Common myeloid progenitor, CD34-positive (primary cell): ENCODE data around the gene PEAK1.

Experiments used
- CTCF ChIA-PET: fragments of 350-600 bp; sonication (Branson Sonifier 250); formaldehyde crosslinking; loops from one replicate; lab custom pipeline; 2021; ENCODE audit warnings: antibody characterized with exemption; lab: Charles Lee
- POLR2A ChIA-PET: fragments of 350-600 bp; sonication (Branson Sonifier 250); formaldehyde crosslinking; loops from one replicate; lab custom pipeline; 2021; ENCODE audit warnings: antibody characterized with exemption; lab: Charles Lee
- DNase-seq, 3 donors: peaks; one replicate each; pipeline versions ENCODE4 v3.0.0 to v3.0.0-alpha.2; 2013
- H3K27ac ChIP-seq, 2 experiments: 1 replicate in 1 of 2; 2 replicates in 1 of 2; pipeline ENCODE4 v1.7.0; 2013; ENCODE audit warnings: inconsistent platforms in 2 of 2, low read length in 2 of 2, mild to moderate bottlenecking in 2 of 2, low read depth in 1 of 2, moderate library complexity in 1 of 2; ENCODE audit not compliant: severe bottlenecking in 2 of 2, insufficient read depth in 1 of 2, poor library complexity in 1 of 2
- H3K27me3 ChIP-seq, 5 experiments: replicated peaks in 2 of 5; 1 replicate in 3 of 5; 2 replicates in 2 of 5; pipeline versions ENCODE4 v1.6.1 to v1.7.0; 2013; ENCODE audit warnings: low read length in 4 of 5, mild to moderate bottlenecking in 2 of 5, moderate library complexity in 2 of 5, inconsistent platforms in 1 of 5; ENCODE audit not compliant: insufficient read depth in 5 of 5, control insufficient read depth in 4 of 5
- H3K36me3 ChIP-seq, 4 experiments: 1 replicate in 2 of 4; 2 replicates in 2 of 4; pipeline versions ENCODE4 v1.6.1 to v1.7.0; 2013; ENCODE audit warnings: low read length in 3 of 4, control low read depth in 1 of 4, mild to moderate bottlenecking in 1 of 4; ENCODE audit not compliant: control insufficient read depth in 4 of 4, insufficient read depth in 4 of 4
- H3K4me1 ChIP-seq, 4 experiments: 1 replicate in 3 of 4; 2 replicates in 1 of 4; pipeline versions ENCODE4 v1.6.1 to v1.7.1; 2013; ENCODE audit warnings: low read length in 3 of 4, mild to moderate bottlenecking in 3 of 4, control low read depth in 1 of 4, inconsistent platforms in 1 of 4, moderate library complexity in 1 of 4; ENCODE audit not compliant: control insufficient read depth in 4 of 4, insufficient read depth in 4 of 4; ENCODE audit errors: control extremely low read depth in 1 of 4
- H3K4me3 ChIP-seq, 7 experiments: 1 replicate in 4 of 7; 2 replicates in 3 of 7; pipeline versions ENCODE4 v1.5.1 to v1.7.0; 2013; ENCODE audit warnings: mild to moderate bottlenecking in 7 of 7, low read length in 6 of 7, moderate library complexity in 6 of 7, inconsistent platforms in 2 of 7, low read depth in 2 of 7, control low read depth in 1 of 7; ENCODE audit not compliant: insufficient read depth in 4 of 7, control insufficient read depth in 1 of 7; ENCODE audit errors: extremely low read depth in 1 of 7
- H3K9me3 ChIP-seq, 5 experiments: 1 replicate in 4 of 5; 2 replicates in 1 of 5; pipeline versions ENCODE4 v1.6.1 to v1.7.1; 2013; ENCODE audit warnings: low read length in 4 of 5, mild to moderate bottlenecking in 2 of 5, inconsistent platforms in 1 of 5, low read depth in 1 of 5, moderate library complexity in 1 of 5; ENCODE audit not compliant: control insufficient read depth in 4 of 5, insufficient read depth in 2 of 5; ENCODE audit errors: control extremely low read depth in 1 of 5
- WGBS: methylation state at CpG from one replicate; pipeline ENCODE4 v1.1.5; 2013; ENCODE audit not compliant: insufficient coverage; 5-methylcytosine and 5-hydroxymethylcytosine counted together

The PEAK1 gene

GRCh38 chr15:77059786-77060361 lies 360.0 kb downstream of the PEAK1 start:
- no CpG with 5 or more reads among the region's 2 CpGs for WGBS
- H3K27ac ChIP-seq, result no peak overlapping the region

GRCh38 chr15:77058468-77058867 lies 361.4 kb downstream of the PEAK1 start:
- Histone ChIP-seq H3K27me3 (no peaks in the 10 kb centered on the region), H3K4me3 (no peak overlapping the region), H3K27ac (no peak overlapping the region), H3K36me3 (peaks cover 0 to 16% (median 8%) of the 10 kb centered on the region in 4 experiments), H3K9me3 (no peaks in the 10 kb centered on the region), H3K4me1 (peaks cover 0 to 15% (median 4%) of the 10 kb centered on the region in 4 experiments)
- CTCF ChIA-PET, result interaction anchor here (1.2 to 2.3 kb wide), 3 partner anchors 8 to 24 kb away, joined by 3 to 9 read pairs (median 7); no protein-coding TSS in a partner anchor
- 97% methylated on average over 3 of the region's 4 CpGs for WGBS
- no peak for DNase-seq
- POLR2A ChIA-PET, result no interaction called here

More at GRCh38 chr15:77059786-77060361, 360.0 kb downstream of the PEAK1 start:
- H3K9me3 ChIP-seq, result no peaks in the 10 kb centered on the region
- H3K27me3 ChIP-seq, result no peaks in the 10 kb centered on the region
- H3K4me3 ChIP-seq, result no peak overlapping the region
- H3K36me3 ChIP-seq, result peaks cover 0 to 11% (median 4%) of the 10 kb centered on the region in 4 experiments
- CTCF ChIA-PET, result interaction anchor here (1.4 to 2.3 kb wide), 5 partner anchors 9 to 483 kb away, joined by 3 to 9 read pairs (median 8); no protein-coding TSS in a partner anchor
- H3K4me1 ChIP-seq, result peaks cover 9 to 28% (median 13%) of the 10 kb centered on the region in 4 experiments
- no peak for DNase-seq
- POLR2A ChIA-PET, result no interaction called here

- Histone ChIP-seq H3K36me3 (peaks cover under 1 to 20% (median 10%) of the 10 kb centered on the region in 4 experiments), H3K27ac (no peak overlapping the region), H3K4me1 (peaks cover 0 to 15% (median 4%) of the 10 kb centered on the region in 4 experiments), H3K9me3 (no peaks in the 10 kb centered on the region), H3K27me3 (no peaks in the 10 kb centered on the region), H3K4me3 (no peak overlapping the region)
- CTCF ChIA-PET, result interaction anchor here (1.4 kb wide), 2 partner anchors 23 to 25 kb away, joined by 3 to 4 read pairs; no protein-coding TSS in a partner anchor
- POLR2A ChIA-PET, result no interaction called here
- WGBS, result 85% methylated on average over 4 of the region's 4 CpGs
- DNase-seq, result no peak
Measured at GRCh38 chr15:77057685-77058084, 362.2 kb downstream of the PEAK1 start.

- CTCF ChIA-PET, result interaction anchor here (1.4 kb wide), 2 partner anchors 22 to 26 kb away, joined by 3 to 4 read pairs; no protein-coding TSS in a partner anchor
- Histone ChIP-seq H3K4me1 (peaks cover 0 to 15% (median 4%) of the 10 kb centered on the region in 4 experiments), H3K27ac (no peak overlapping the region), H3K9me3 (no peaks in the 10 kb centered on the region), H3K27me3 (no peaks in the 10 kb centered on the region), H3K4me3 (no peak overlapping the region), H3K36me3 (peaks cover 6 to 27% (median 13%) of the 10 kb centered on the region in 4 experiments)
- DNase-seq, result no peak
- WGBS, result no CpG with 5 or more reads among the region's 1 CpG
- POLR2A ChIA-PET, result no interaction called here
Measured at GRCh38 chr15:77057072-77057471, 362.8 kb downstream of the PEAK1 start.

- POLR2A ChIA-PET, result no interaction called here
- Histone ChIP-seq H3K9me3 (no peaks in the 10 kb centered on the region), H3K4me1 (peaks cover 0 to 3% (median 0%) of the 10 kb centered on the region in 4 experiments), H3K4me3 (no peak overlapping the region), H3K27me3 (no peaks in the 10 kb centered on the region), H3K36me3 (peaks cover 6 to 45% (median 24%) of the 10 kb centered on the region in 4 experiments), H3K27ac (no peak overlapping the region)
- DNase-seq, result no peak
- WGBS, result no CpG with 5 or more reads among the region's 2 CpGs
- CTCF ChIA-PET, result no interaction called here
Measured at GRCh38 chr15:77053709-77054108, 366.2 kb downstream of the PEAK1 start.

- Histone ChIP-seq H3K4me1 (peaks cover 0 to under 1% (median 0%) of the 10 kb centered on the region in 4 experiments), H3K36me3 (peaks cover 6 to 48% (median 24%) of the 10 kb centered on the region in 4 experiments), H3K4me3 (no peak overlapping the region), H3K27me3 (no peaks in the 10 kb centered on the region), H3K9me3 (no peaks in the 10 kb centered on the region), H3K27ac (no peak overlapping the region)
- POLR2A ChIA-PET, result no interaction called here
- no peak for DNase-seq
- CTCF ChIA-PET, result interaction anchor here (1.4 kb wide), 1 partner anchor 12 kb away, joined by 4 read pairs; no protein-coding TSS in a partner anchor
- WGBS, result 96% methylated on average over 2 of the region's 2 CpGs
Measured at GRCh38 chr15:77052556-77052955, 367.3 kb downstream of the PEAK1 start.
